Thyroid gland (tissue), 4 donors: Measurements from ENCODE around the gene KCNAB2.

Experiments used
- POLR2A ChIP-seq, 2 donors: fragments of 450-650 bp; IDR thresholded peaks; one replicate each; pipeline ENCODE4 v1.6.1; 2017; ENCODE audit warnings: antibody characterized with exemption in 2 of 2, mild to moderate bottlenecking in 2 of 2, moderate library complexity in 1 of 2
- TF ChIP-seq, protein P1 (sequence below), 6 experiments: fragments of 200-600 bp in 3 of 6; fragments of 450-650 bp in 3 of 6; sonication (generic) in 3 of 6; IDR thresholded peaks; one replicate each; pipeline ENCODE4 v1.5.1; 2016 to 2019; ENCODE audit warnings: antibody characterized with exemption in 6 of 6, mild to moderate bottlenecking in 2 of 6, inconsistent platforms in 1 of 6, moderate library complexity in 1 of 6

DNA sequence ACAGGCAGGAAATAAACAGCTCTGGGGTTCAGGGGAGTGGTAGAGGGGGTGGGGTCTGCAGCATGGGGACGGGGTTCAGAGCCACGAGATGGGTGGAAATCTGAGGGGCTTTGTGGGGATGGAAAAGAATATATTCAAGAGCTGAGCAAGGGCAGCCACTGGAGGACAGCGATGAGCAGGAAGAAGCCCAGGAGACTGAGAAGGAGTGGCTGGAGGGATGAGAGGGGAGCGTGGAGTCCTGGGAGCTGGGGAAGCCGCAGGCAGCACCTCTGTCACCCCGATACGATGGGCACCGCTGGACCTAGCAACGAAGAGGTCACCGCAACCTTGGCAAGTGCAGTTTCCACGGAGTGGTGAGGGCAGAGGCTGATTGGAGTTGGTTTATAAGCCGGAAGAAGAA lies 10.0 kb upstream of the KCNAB2 start:
- TF ChIP-seq, protein P1, sequence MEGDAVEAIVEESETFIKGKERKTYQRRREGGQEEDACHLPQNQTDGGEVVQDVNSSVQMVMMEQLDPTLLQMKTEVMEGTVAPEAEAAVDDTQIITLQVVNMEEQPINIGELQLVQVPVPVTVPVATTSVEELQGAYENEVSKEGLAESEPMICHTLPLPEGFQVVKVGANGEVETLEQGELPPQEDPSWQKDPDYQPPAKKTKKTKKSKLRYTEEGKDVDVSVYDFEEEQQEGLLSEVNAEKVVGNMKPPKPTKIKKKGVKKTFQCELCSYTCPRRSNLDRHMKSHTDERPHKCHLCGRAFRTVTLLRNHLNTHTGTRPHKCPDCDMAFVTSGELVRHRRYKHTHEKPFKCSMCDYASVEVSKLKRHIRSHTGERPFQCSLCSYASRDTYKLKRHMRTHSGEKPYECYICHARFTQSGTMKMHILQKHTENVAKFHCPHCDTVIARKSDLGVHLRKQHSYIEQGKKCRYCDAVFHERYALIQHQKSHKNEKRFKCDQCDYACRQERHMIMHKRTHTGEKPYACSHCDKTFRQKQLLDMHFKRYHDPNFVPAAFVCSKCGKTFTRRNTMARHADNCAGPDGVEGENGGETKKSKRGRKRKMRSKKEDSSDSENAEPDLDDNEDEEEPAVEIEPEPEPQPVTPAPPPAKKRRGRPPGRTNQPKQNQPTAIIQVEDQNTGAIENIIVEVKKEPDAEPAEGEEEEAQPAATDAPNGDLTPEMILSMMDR (IDR thresholded peaks at IDR 0.05): no peak
- TF ChIP-seq POLR2A (IDR thresholded peaks at IDR 0.05): no peak
